ENCODE measurements around the gene GLUL.

GRCh38 chr1:182405578-182405977, 14.0 kb upstream of the GLUL start:
- TF ChIP-seq POLR2A (IDR thresholded peaks at IDR 0.05; ENCODE audit: extremely low read depth, insufficient read length) (no peak), MYC (IDR thresholded peaks at IDR 0.05; ENCODE audit: low read depth, low read length) (no peak)
- TF ChIP-seq, protein P1, sequence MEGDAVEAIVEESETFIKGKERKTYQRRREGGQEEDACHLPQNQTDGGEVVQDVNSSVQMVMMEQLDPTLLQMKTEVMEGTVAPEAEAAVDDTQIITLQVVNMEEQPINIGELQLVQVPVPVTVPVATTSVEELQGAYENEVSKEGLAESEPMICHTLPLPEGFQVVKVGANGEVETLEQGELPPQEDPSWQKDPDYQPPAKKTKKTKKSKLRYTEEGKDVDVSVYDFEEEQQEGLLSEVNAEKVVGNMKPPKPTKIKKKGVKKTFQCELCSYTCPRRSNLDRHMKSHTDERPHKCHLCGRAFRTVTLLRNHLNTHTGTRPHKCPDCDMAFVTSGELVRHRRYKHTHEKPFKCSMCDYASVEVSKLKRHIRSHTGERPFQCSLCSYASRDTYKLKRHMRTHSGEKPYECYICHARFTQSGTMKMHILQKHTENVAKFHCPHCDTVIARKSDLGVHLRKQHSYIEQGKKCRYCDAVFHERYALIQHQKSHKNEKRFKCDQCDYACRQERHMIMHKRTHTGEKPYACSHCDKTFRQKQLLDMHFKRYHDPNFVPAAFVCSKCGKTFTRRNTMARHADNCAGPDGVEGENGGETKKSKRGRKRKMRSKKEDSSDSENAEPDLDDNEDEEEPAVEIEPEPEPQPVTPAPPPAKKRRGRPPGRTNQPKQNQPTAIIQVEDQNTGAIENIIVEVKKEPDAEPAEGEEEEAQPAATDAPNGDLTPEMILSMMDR (IDR thresholded peaks at IDR 0.05; ENCODE audit: low read depth, low read length) = no peak
